Tibial nerve (tissue), 4 donors: ENCODE measurements around the gene UTS2B.

Experiments used
- EP300 ChIP-seq, 2 donors: sonication (generic); formaldehyde crosslinking; IDR thresholded peaks; one replicate each; pipeline ENCODE4 v1.6.1; 2017; ENCODE audit warnings: antibody characterized with exemption in 2 of 2, mild to moderate bottlenecking in 1 of 2
- POLR2A ChIP-seq, 2 donors: fragments of 450-650 bp; IDR thresholded peaks; one replicate each; pipeline ENCODE4 v1.6.1; 2017; ENCODE audit warnings: antibody characterized with exemption in 2 of 2, mild to moderate bottlenecking in 2 of 2, moderate library complexity in 2 of 2
- TF ChIP-seq, protein P1 (sequence below), 5 experiments: fragments of 200-600 bp in 3 of 5; fragments of 450-650 bp in 2 of 5; sonication (generic) in 3 of 5; IDR thresholded peaks; one replicate each; pipeline ENCODE4 v1.5.1; 2016 to 2019; ENCODE audit warnings: antibody characterized with exemption in 5 of 5, mild to moderate bottlenecking in 3 of 5, moderate library complexity in 2 of 5

DNA sequence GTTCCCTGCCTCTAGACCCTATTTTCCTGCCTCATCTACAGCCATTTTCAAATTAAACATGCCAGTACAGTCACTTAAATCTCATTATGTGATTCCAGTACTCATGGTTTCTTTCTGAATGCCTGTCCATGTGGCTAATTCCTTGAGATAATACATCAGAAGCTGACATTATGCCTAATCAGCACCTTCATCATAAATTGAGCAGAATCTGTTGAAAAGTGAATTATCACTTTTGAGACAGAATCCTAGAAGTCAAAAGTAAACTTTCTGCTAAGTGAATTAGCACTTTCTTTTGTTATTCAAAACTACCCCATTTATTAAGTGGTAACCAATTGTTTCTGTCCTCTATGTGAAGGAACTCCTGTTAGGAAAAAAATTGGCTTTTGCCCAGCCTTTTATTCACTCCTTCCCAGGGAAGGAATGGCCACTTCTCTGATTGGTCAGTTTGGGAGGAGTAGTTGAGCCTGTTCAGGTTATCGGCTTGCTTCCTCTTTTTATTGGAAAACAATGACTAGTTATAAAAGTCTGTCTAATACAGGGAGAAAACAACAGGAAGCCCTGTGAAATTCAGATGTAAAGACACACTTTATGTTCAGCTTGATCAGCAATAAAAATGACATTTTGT, 90.8 kb downstream of the UTS2B start:
- TF ChIP-seq, protein P1, sequence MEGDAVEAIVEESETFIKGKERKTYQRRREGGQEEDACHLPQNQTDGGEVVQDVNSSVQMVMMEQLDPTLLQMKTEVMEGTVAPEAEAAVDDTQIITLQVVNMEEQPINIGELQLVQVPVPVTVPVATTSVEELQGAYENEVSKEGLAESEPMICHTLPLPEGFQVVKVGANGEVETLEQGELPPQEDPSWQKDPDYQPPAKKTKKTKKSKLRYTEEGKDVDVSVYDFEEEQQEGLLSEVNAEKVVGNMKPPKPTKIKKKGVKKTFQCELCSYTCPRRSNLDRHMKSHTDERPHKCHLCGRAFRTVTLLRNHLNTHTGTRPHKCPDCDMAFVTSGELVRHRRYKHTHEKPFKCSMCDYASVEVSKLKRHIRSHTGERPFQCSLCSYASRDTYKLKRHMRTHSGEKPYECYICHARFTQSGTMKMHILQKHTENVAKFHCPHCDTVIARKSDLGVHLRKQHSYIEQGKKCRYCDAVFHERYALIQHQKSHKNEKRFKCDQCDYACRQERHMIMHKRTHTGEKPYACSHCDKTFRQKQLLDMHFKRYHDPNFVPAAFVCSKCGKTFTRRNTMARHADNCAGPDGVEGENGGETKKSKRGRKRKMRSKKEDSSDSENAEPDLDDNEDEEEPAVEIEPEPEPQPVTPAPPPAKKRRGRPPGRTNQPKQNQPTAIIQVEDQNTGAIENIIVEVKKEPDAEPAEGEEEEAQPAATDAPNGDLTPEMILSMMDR (IDR thresholded peaks at IDR 0.05), result no peak
- no peak for TF ChIP-seq EP300 (IDR thresholded peaks at IDR 0.05)
- no peak for TF ChIP-seq POLR2A (IDR thresholded peaks at IDR 0.05)
